Retina (tissue), 1 donor: ENCODE data around the gene ZNF467.

Source experiments
- DNase-seq: peaks from one replicate; pipeline ENCODE4 v3.0.0-alpha.2; 2016

Gene ZNF467

GRCh38 chr7:149806726-149807125 is 33.3 kb upstream of the ZNF467 start:
- DNase-seq, result no peak

- no peak for DNase-seq
Observed at GRCh38 chr7:149804106-149804505, 30.7 kb upstream of the ZNF467 start.

- no peak for DNase-seq
Observed at GRCh38 chr7:149803551-149804074, 30.2 kb upstream of the ZNF467 start.

GRCh38 chr7:149802966-149803365 is 29.6 kb upstream of the ZNF467 start:
- DNase-seq, result no peak

GRCh38 chr7:149801816-149802215 is 28.4 kb upstream of the ZNF467 start:
- no peak for DNase-seq

GRCh38 chr7:149801002-149801566 is 27.7 kb upstream of the ZNF467 start:
- DNase-seq, result no peak

GRCh38 chr7:149800169-149800555 is 26.8 kb upstream of the ZNF467 start:
- DNase-seq, result no peak

GRCh38 chr7:149799397-149800168 is 26.2 kb upstream of the ZNF467 start:
- no peak for DNase-seq

DNA sequence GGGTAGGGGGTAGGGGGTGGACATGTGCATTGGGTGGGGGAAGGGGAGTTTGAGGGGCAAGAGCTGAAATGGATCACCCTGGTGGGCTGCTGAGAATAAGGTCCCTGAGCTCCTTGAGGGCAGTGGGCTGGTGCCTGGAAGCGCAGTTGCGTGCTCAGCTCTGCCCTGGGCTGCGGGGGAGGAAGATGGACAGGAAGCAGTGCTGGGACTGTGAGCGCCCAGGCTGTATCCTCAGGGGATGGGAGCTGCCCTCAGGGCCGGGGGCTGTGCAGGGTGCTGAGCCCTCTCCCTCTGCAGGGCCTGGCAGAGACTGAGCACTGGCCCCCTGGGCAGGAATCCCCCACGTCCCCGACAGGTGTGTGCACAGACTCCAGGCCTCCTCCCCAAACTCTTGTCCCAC is 24.4 kb upstream of the ZNF467 start:
- DNase-seq, result no peak

- DNase-seq, result no peak
Observed at GRCh38 chr7:149796287-149796860, 23.0 kb upstream of the ZNF467 start.

DNA sequence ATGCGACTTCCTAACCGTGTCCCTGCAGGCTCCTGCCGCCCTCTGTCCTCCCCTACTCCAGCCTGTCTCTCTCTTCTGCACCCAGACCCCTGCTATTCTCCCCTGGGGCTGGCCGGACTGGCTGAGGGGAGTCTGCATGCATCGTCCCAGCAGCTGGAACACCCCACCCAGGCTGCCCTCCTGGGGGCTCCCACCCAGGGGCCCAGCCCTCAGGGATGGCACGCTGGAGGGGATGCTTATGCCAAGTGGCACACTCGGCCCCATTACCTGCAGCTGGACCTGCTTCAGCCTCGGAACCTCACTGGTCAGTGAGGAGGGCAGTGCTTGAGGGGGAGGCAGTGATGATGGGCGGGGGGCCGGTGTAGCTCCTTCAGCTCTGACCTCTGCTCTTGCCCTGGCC is 21.7 kb upstream of the ZNF467 start:
- DNase-seq, result no peak

GRCh38 chr7:149794661-149795060 is 21.3 kb upstream of the ZNF467 start:
- no peak for DNase-seq

DNA sequence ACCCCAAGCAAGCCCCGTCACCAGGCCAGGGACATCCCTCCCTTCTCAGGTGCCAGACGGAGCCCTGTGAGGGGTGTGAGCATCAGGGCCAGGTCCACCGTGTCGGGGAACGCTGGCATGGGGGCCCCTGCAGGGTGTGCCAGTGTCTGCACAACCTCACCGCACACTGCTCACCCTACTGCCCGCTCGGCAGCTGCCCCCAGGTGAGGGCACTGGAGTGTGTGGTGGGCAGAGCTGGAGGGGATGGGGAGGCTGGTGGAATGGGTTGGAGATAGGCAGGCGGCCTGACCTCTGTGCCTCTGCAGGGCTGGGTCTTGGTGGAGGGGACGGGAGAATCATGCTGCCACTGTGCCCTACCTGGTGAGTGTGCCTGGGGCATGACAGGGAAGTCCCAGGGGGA is 19.9 kb upstream of the ZNF467 start:
- no peak for DNase-seq

DNA sequence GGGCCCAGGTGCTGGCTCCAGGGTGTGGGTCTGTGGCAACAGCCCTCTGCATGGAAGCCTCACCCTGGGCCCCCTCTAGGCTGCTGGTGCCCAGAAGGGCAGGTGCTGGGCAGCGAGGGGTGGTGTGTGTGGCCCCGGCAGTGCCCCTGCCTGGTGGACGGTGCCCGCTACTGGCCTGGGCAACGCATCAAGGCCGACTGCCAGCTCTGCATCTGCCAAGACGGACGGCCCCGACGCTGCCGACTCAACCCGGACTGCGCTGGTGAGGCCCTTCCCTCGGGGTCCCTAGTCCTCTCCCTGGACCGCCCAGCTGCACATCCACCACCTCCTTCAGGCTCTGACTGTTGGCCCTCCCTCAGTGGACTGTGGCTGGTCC is 18.8 kb upstream of the ZNF467 start:
- DNase-seq, result no peak

- no peak for DNase-seq
Observed at GRCh38 chr7:149791411-149792219, 18.2 kb upstream of the ZNF467 start.

- no peak for DNase-seq
Observed at GRCh38 chr7:149790754-149791360, 17.5 kb upstream of the ZNF467 start.

DNA sequence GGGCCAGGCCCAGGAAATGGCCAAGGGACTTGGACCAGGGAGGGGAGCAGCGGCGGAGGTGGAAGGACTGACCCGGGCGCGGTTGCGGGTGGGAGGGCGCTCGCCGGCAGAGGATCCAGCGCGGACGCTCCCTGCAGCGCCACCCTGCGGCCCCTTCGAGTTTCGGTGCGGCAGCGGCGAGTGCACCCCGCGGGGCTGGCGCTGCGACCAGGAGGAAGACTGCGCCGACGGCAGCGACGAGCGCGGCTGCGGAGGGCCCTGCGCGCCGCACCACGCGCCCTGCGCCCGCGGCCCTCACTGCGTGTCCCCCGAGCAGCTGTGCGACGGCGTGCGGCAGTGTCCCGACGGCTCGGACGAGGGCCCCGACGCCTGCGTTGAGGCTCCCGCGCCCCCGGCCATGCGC is 16.8 kb upstream of the ZNF467 start:
- DNase-seq, result peak; percentile 71

- no peak for DNase-seq
Observed at GRCh38 chr7:149789101-149789500, 15.7 kb upstream of the ZNF467 start.

- DNase-seq, result no peak
Observed at GRCh38 chr7:149788300-149788851, 15.0 kb upstream of the ZNF467 start.

DNA sequence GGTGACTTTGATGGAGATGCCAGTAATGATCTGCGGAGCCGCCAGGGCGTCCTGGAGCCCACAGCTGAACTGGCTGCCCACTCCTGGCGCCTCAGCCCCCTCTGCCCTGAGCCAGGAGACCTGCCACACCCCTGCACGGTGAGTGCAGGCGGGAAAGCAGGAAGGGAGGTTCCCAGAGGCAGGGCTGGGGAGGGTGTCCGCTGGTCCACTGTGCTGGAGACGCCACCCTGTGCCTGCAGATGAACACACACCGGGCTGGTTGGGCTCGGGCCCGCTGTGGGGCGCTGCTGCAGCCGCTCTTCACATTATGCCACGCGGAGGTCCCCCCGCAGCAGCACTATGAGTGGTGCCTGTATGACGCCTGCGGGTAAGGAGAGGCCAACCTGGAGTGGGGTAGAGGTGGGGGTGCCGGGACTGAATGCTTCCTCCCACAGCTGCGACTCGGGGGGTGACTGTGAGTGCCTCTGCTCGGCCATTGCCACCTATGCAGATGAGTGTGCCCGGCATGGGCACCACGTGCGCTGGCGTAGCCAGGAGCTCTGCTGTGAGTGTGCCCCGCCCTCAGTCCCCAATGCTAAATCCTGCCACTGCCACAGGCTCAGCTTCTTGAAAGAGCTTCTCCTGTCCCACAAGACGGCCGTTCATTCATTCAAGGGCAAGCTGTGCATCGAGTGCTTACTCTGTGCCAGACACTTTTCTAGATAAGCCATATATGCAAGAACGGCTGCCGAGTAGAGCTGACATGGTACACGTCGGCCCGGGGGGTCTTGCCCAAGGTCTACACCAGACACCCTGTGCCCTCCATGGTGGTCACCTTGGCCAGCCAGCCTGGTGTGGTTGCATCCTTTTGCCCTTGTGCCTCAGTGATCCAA is 14.3 kb upstream of the ZNF467 start:
- DNase-seq, result peak; percentile 56

DNA sequence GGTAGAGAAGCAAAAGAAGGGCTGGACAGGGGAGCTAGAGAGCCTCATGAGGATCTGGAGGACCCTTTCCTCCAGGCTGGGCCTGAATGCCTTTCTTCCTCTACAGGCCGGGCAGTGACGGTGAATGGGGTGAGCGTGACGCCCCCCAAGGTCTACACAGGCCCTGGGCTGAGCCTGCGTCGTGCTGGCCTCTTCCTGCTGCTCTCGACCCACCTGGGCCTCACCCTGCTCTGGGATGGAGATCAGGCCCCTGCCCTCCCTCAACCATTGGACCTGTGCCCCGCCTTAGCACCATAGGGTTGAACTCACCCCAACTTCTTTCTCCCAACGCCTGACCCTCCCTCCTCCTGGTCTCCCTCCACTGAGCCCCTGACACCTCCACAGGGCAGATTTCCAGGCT is 12.6 kb upstream of the ZNF467 start:
- no peak for DNase-seq

- no peak for DNase-seq
Observed at GRCh38 chr7:149785402-149785801, 12.0 kb upstream of the ZNF467 start.
